Stimulated activated CD4-positive, alpha-beta T cell treated with anti-CD3 and anti-CD28 coated beads, Interleukin-2, amount 100 ng/mL, for 48 hours (primary cell): ENCODE results near the gene STK40.
A peak's percentile ranks its signal among the peaks of the same experiment; 100 is the strongest.

Source experiments
- DNase-seq, 2 donors: peaks; one replicate each; pipeline ENCODE4 v3.0.0-alpha.2; 2020

Gene STK40

GRCh38 chr1:36343651-36344394 lies 41.9 kb downstream of the STK40 start:
- DNase-seq, result no peak

GRCh38 chr1:36342426-36343185 lies 43.1 kb downstream of the STK40 start:
- peak in 1 of 2 donors; percentile 53 for DNase-seq

- DNase-seq, result no peak
Observed at GRCh38 chr1:36341626-36342320, 44.0 kb downstream of the STK40 start.

DNA sequence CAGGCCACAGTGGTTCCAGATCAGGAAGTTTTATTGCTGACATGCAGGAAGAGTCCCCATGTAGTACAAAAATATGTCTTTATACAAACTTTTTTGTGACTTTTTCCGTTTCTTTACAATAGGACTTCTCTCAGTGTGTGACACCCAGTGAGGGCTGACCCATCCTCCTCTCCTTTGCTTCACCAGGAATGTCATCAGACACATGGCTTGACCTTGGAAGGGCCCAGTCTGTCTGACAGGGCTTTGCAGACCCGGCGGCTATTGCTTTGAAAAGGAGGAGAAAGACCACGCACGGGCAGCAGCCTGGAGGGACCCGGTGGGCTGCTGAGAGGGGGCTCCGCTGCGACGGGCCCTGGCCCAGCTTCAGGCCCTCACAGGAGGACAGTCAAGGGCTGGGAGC lies 46.1 kb downstream of the STK40 start:
- DNase-seq, result no peak

GRCh38 chr1:36339215-36339614 lies 46.5 kb downstream of the STK40 start:
- DNase-seq, result no peak

- DNase-seq, result no peak
Observed at GRCh38 chr1:36337830-36338229, 47.9 kb downstream of the STK40 start.

GRCh38 chr1:36330940-36331339 lies 54.8 kb downstream of the STK40 start:
- DNase-seq, result no peak

DNA sequence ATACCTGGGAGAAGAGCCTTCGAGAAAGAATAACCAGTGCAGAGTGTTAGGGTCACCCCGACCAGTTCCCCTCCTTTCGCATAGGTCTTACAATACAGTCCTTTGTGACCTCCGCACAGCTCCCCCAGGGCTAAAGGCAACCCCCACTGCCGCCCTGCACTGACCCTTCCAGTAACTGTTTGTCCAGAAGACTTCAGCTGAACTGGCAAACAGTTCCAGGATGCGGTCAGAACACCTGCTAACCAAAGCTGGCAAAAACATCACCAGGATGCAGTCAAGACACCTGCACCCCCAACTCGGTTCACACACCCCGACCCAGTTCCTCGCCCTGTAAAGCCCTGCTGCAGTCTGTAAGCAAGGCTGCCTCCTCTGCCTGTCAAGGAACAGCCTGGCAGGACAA lies 55.9 kb downstream of the STK40 start:
- no peak for DNase-seq

- DNase-seq, result no peak
Observed at GRCh38 chr1:36328713-36329112, 57.0 kb downstream of the STK40 start.

DNA sequence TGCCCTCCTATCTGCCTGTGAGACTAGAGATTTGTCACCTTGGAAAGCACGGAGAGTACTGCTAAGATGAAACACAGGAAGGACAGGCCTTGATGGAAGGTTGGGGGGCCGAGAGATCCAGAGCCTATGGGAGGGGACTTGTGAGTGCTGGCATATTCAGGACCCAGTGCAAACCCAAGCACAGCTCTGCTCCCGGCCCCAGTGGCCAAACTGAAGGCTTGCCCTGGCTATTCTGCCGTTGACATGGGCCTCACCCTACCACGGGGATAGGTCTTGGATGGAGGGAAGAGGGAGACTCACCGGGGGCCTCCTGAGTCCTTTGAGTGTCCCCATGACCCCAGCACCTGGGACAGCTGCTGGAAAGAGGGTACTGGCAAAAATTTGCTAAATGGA lies 57.6 kb downstream of the STK40 start:
- no peak for DNase-seq

DNA sequence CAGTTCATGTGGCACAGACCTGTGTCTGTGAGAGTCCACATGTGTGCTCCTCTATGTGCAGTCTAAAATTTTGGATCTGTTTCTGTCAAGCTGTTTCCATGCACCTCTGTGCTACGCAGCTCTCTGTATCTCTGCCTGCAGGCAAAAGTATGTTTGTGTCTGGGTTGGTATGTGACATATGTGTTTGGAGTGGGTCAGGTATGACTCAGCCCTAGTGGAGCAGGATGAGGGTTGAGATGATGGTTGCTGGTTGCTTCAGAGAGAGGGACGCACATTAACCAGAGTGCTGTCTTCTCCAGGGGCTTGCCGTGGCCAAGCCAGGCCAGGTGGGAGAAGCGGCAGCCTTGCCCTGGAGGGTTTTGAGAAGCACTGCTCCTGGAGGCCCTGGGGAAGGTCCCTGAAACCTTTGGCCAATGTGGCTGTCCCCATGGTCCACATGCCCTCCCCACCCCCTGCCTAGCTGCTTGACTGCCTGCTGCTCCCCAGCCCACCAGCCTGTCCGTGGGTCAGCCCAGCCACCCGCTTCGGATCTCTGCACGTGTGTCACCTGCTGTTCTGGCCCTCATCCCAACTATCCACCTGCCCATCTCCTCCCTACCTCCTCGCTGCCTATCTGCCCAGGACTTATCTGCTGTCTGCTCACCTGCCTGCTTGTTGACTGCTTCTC lies 58.2 kb downstream of the STK40 start:
- DNase-seq, result no peak

DNA sequence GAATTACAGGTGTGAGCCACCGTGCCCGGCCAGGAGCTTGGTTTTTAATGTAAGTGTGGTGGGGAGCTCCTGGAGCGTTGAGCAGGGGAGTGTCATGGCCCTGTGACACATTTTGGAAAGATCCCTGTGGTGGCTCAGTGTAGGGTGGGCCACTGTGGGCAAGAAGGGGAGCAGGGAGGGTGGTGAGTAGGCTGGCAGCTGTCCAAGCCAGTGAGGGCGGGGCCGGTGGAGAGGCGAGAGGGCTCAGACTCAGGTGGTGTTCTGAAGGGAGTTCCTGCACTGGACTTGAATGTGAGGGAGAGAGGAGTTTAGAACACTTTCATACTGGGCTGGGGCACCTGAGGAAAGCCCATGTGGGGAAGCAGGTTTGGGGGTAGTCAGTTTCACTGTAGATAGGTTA lies 59.2 kb downstream of the STK40 start:
- no peak for DNase-seq

DNA sequence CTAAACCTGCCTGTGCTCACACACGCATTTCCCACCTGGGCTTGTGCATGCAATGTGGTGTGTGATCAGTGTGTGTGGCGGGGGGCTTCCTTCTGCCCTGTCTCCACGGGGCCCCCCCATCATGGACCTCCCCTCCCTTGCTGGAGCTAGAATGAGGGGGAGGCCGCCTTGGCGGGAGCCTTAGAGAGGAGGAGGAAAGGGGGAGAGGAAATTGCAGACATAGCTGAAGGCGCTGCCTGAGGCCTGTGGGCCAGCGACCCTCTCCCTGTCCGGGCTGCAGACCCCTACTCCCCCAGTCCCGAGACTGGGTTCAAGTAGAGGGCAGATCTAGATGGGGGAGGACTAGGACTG lies 61.4 kb downstream of the STK40 start:
- DNase-seq, result no peak

GRCh38 chr1:36323636-36324352 lies 61.9 kb downstream of the STK40 start, which contains the start of gene EVA1B:
Gene EVA1B, minus strand, starts transcription at chr1:36323645. Its CDS starts 608 bp downstream, at chr1:36323037.
- peak in 1 of 2 donors; percentile 33 for DNase-seq

DNA sequence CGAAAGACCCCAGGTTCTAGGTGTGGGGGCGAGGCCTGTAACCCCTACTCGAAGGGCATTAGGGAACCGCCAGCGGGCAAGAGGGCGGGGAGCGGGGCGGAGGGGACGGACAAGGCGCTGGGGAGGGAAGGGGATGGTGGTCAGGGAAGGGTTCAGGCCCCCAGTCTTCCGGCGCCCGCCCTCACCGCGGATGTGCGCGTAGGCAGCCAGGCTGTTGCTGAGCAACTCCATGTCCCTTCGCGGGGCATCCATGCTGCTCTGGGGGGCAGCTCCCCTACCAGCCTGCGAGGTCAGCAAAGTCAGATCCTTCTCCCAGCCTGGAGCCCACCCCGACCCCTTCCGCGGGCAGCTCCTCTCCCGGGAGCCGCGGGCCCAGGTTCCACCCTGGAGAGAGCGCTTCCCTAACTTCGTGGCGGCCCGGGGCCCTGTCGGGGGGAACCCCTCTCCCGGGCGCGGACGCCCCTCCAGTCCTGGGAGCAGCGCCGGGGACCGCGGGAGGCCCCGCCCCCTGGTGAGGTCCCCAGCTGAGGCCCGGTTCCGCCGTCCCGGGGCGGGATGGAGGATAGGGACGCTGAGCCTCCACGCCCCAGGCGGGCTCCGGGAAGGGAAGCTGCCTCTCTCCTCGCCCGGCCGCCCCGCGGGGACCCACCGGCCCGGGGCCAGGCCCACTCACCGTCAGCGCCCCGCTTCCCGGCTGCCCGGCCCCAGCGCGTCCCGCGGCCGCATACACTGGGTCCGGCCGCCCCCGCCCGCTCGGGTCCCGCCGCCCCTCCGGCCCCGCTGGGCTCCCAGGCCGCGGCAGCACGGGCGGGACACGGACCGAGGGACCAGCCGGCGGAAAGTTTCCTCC lies 62.7 kb downstream of the STK40 start:
- no peak for DNase-seq

DNA sequence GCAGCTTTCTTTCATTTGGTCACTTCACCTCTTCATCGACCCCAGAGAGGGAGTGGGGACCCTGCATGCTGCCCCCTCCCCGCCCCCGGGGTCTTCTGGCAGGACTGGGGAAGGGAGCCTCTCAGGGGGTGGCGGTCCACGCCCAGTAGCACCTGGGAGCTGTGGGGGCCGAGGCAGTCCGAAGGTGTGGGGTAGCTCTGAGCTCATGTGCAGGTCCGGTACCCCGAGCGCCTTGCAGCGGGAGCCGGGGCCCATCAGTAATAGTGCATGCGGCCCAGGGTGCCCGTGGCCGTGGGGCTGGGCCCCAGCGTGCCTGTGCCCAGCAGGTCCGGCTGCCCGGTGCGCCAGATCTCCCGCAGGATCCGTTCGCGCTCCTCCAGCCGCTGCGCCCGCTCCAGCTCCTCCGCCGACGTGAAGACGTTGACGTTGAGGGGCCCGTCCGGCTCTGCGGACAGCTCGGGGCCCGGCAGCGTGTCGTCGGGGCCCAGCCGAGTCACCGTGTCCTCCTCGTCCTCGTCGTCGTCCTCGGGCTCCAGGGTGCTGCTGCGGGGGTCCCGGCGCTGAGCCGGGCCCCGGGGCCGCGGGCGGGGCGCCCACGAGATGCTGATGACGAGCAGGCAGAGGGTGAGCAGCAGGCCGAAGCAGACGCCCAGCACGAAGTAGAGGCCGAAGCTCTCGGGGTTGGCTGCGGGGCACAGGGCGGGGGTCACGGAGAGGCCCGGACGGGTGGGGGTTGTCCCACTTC lies 63.5 kb downstream of the STK40 start:
- no peak for DNase-seq

DNA sequence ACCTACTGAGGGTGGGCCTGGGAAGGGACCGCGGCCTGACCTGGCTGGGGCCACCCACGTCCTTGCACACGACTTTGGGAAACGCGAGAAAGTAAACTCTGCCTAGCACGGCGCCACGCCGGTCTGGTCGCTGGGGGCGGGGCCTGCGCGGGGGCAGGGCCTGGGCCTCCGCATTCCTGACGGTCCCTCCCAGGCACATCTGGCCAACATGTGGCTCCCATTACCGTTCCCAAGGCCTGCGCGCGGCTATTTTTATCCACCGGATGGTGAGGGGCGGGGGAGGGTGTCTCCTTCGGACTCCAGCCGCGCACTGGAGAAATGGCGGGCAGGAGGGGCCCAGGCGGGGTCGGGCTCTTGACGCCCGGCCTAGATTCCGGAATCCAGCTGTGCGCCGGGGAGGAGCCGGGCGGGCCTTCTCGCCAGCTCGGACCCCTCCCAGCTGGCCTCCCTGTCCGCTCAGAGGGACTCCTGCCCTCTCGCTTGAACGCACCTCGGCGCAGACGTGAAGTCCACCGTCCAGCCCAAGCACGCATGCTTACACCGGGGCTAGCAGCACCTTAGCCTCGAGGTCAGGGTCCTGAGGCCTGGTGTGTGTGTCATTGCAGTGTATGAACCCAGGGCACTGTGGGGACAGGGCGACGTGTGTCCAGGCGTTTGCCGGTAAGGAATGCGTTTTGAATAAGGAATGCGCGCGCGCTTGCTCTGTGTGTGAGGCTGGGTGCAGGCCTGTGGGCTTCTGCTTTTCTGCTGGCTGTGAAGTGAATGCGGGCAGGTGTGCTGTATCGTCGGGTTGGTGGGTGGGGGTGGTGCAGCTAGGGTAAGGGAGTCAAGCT lies 64.4 kb downstream of the STK40 start:
- no peak for DNase-seq

DNA sequence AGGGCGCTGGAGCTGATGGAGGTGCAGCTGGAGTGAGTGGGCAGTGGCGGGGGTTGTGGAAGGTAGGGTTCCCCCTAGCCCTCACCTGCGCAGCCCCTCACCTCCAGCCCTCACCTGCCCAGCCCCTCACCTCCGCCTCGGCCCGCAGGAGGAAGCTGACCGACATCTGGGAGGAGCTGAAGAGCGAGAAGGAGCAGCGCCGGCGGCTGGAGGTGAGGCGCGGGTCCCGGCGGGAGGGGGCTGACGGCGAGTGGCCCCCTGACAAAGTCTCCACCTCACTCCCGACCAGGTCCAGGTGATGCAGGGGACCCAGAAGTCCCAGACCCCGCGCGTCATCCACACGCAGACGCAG lies 65.0 kb downstream of the STK40 start:
- DNase-seq, result no peak

GRCh38 chr1:36320291-36320761 lies 65.4 kb downstream of the STK40 start:
- no peak for DNase-seq

- DNase-seq, result no peak
Observed at GRCh38 chr1:36309397-36309796, 76.3 kb downstream of the STK40 start.
